Testis (tissue), 3 donors: ENCODE results near the gene CIP2A. TPM values are rescaled to one million over a fixed set of nuclear protein-coding genes. Genes with fewer than 3 reads are reported as not detected.

ENCODE experiments used
- DNase-seq: peaks from one replicate; pipeline ENCODE4 v3.0.0-alpha.2; 2019
- H3K27ac ChIP-seq, 2 donors: fragments of 200-600 bp; sonication (generic); one replicate each; pipeline ENCODE4 v1.5.1; 2019
- H3K27me3 ChIP-seq: fragments of 200-600 bp; sonication (generic); one replicate; pipeline ENCODE4 v1.5.1; 2019
- H3K36me3 ChIP-seq: fragments of 200-600 bp; sonication (generic); one replicate; pipeline ENCODE4 v1.5.1; 2017; ENCODE audit warnings: low read depth; ENCODE audit errors: missing control alignments
- H3K4me1 ChIP-seq: fragments of 200-600 bp; sonication (generic); one replicate; pipeline ENCODE4 v1.5.1; 2019
- H3K4me3 ChIP-seq, 2 donors: fragments of 200-600 bp; sonication (generic); one replicate each; pipeline ENCODE4 v1.5.1; 2017 to 2019
- H3K9me3 ChIP-seq: fragments of 200-600 bp; sonication (generic); one replicate; pipeline ENCODE4 v1.5.1; 2017
- CTCF ChIP-seq, 3 experiments: fragments of 450-650 bp in 2 of 3; fragments of 200-600 bp in 1 of 3; sonication (generic) in 1 of 3; IDR thresholded peaks; one replicate each; pipeline ENCODE4 v1.5.1; 2016 to 2019; ENCODE audit warnings: antibody characterized with exemption in 3 of 3, mild to moderate bottlenecking in 2 of 3, moderate library complexity in 1 of 3
- POLR2A ChIP-seq: fragments of 450-650 bp; IDR thresholded peaks from one replicate; pipeline ENCODE4 v1.6.1; 2017; ENCODE audit warnings: antibody characterized with exemption, mild to moderate bottlenecking, moderate library complexity
- WGBS, 2 donors: methylation state at CpG; one replicate each; pipeline ENCODE4 v1.1.5; 2018; 5-methylcytosine and 5-hydroxymethylcytosine counted together
- intact Hi-C: fragments of 100-400 bp; cut with DNase I; formaldehyde crosslinking; loops from one replicate; pipeline ENCODE4 v1.15.1; 2023; ENCODE audit warnings: low total_unique reads
- polyA plus RNA-seq: library from polyadenylated mRNA; stranded (reverse); fragments of 350-450 nt; fragmentation: Illumina TruSeq; extraction: RNeasy Lipid Tissue Mini Kit (QIAGEN cat#74804); gene quantifications from one replicate; pipeline ENCODE4 v1.2.3, GENCODE V29; 2014; ENCODE audit warnings: low read depth, low replicate concordance; ENCODE audit not compliant: insufficient read depth
- total RNA-seq, 2 donors: library from RNA; depleted of rRNA; stranded (reverse); fragments of >200 nt; gene quantifications; one replicate each; pipeline ENCODE4 v1.2.3, GENCODE V29; 2016

The CIP2A gene
- total and polyA plus RNA-seq, 3 donors from 2014 or later: 8.5 to 23.5 (median 18.0) TPM

- no peak for DNase-seq
- Histone ChIP-seq H3K4me3 (no peak overlapping the region), H3K4me1 (peaks cover 12% of the 10 kb centered on the region), H3K9me3 (no peaks in the 10 kb centered on the region), H3K27ac (no peak overlapping the region), H3K36me3 (no peaks in the 10 kb centered on the region), H3K27me3 (no peaks in the 10 kb centered on the region)
- no peak for TF ChIP-seq CTCF (IDR thresholded peaks at IDR 0.05)
- no peak for TF ChIP-seq POLR2A
- WGBS, 2 donors: 23 to 34% methylated on average over 2 of the region's 2 CpGs
- intact Hi-C loops: no loop called here
Measured at GRCh38 chr3:108524537-108524936, 64.7 kb downstream of the CIP2A start.

DNA sequence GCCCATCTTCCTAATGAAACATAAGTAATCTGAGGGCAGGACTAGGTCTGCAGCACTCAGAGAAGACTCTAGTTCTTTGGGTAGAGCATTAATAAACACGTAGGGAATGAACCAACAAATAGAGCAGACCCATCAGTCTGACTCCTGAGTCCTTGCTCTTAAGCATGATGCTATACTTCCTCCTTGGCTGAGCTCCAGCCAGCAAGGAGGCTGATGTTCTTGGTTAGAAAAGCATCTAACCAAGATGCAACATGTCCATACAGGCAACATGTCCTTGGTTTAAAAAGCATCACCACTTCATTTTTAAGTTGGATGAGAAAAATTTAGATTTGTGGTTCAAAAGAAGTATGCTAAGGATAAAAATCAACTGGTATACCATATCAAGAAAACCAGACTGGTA, 70.3 kb downstream of the CIP2A start:
- Histone ChIP-seq H3K9me3 (no peaks in the 10 kb centered on the region), H3K36me3 (no peaks in the 10 kb centered on the region), H3K4me3 (no peak overlapping the region), H3K27me3 (no peaks in the 10 kb centered on the region), H3K4me1 (no peaks in the 10 kb centered on the region), H3K27ac (no peak overlapping the region)
- intact Hi-C loops: no loop called here
- WGBS, 2 donors: 80 to 95% methylated on average over 1 of the region's 1 CpG
- TF ChIP-seq CTCF (IDR thresholded peaks at IDR 0.05) (no peak), POLR2A (no peak)
- no peak for DNase-seq

- intact Hi-C loops: no loop called here
- Histone ChIP-seq H3K27me3 (no peaks in the 10 kb centered on the region), H3K9me3 (no peaks in the 10 kb centered on the region), H3K4me1 (no peaks in the 10 kb centered on the region), H3K36me3 (no peaks in the 10 kb centered on the region), H3K27ac (no peak overlapping the region), H3K4me3 (no peak overlapping the region)
- 93 to 94% methylated on average over 2 of the region's 2 CpGs for WGBS, 2 donors
- DNase-seq: no peak
- no peak for TF ChIP-seq CTCF (IDR thresholded peaks at IDR 0.05)
- TF ChIP-seq POLR2A: no peak
Measured at GRCh38 chr3:108516881-108517280, 72.4 kb downstream of the CIP2A start.

GRCh38 chr3:108513961-108514360, 75.3 kb downstream of the CIP2A start:
- no peak overlapping the region for H3K27ac ChIP-seq
- no peak overlapping the region for H3K4me3 ChIP-seq
- DNase-seq: no peak
- intact Hi-C loops: no loop called here
- H3K36me3 ChIP-seq: no peaks in the 10 kb centered on the region
- H3K9me3 ChIP-seq: no peaks in the 10 kb centered on the region
- H3K27me3 ChIP-seq: no peaks in the 10 kb centered on the region
- TF ChIP-seq POLR2A (no peak), CTCF (IDR thresholded peaks at IDR 0.05) (no peak)
- 69 to 84% methylated on average over 3 of the region's 3 CpGs for WGBS, 2 donors
- no peaks in the 10 kb centered on the region for H3K4me1 ChIP-seq

- no peaks in the 10 kb centered on the region for H3K4me1 ChIP-seq
- WGBS, 2 donors: 71 to 92% methylated on average over 2 of the region's 2 CpGs
- intact Hi-C loops: no loop called here
Measured at GRCh38 chr3:108512671-108513070, 76.6 kb downstream of the CIP2A start.

More at GRCh38 chr3:108512671-108513070, 76.6 kb downstream of the CIP2A start:
- Histone ChIP-seq H3K4me3 (no peak overlapping the region), H3K27me3 (no peaks in the 10 kb centered on the region), H3K36me3 (no peaks in the 10 kb centered on the region), H3K9me3 (no peaks in the 10 kb centered on the region), H3K27ac (no peak overlapping the region)
- no peak for DNase-seq
- TF ChIP-seq CTCF (IDR thresholded peaks at IDR 0.05) (no peak), POLR2A (no peak)
